GM23248 (cell line): ENCODE measurements around the gene SV2B. TPM values are rescaled to one million over a fixed set of nuclear protein-coding genes. Genes with fewer than 3 reads are reported as not detected.

Source experiments
- DNase-seq: peaks from one replicate; pipeline ENCODE4 v3.0.0-alpha.2; 2015
- H2AFZ ChIP-seq: fragments of 200-600 bp; sonication (generic); 2 replicates; pipeline ENCODE4 v1.6.1; 2016; ENCODE audit warnings: antibody characterized with exemption
- H3F3A ChIP-seq: fragments of 200-600 bp; sonication (generic); 2 replicates; pipeline ENCODE4 v1.6.1; 2016; ENCODE audit warnings: mild to moderate bottlenecking, antibody characterized with exemption, mixed run types; ENCODE audit not compliant: insufficient read depth
- H3K27ac ChIP-seq: fragments of 200-600 bp; sonication (generic); 2 replicates; pipeline ENCODE4 v1.5.1; 2016; ENCODE audit warnings: mild to moderate bottlenecking
- H3K27me3 ChIP-seq: fragments of 200-600 bp; sonication (generic); replicated peaks from 2 replicates; pipeline ENCODE4 v1.6.1; 2016; ENCODE audit warnings: mild to moderate bottlenecking; ENCODE audit not compliant: insufficient read depth
- H3K36me3 ChIP-seq: fragments of 200-600 bp; sonication (generic); 2 replicates; pipeline ENCODE4 v1.6.1; 2016; ENCODE audit warnings: low read depth, mild to moderate bottlenecking
- H3K4me1 ChIP-seq: fragments of 200-600 bp; sonication (generic); 2 replicates; pipeline ENCODE4 v1.6.1; 2016; ENCODE audit warnings: mild to moderate bottlenecking; ENCODE audit not compliant: insufficient read depth
- H3K4me2 ChIP-seq: fragments of 200-600 bp; sonication (generic); one replicate; pipeline ENCODE4 v1.6.1; 2016; ENCODE audit warnings: mild to moderate bottlenecking; ENCODE audit not compliant: unreplicated experiment
- H3K4me3 ChIP-seq: fragments of 200-600 bp; sonication (generic); 2 replicates; pipeline ENCODE4 v1.5.1; 2016; ENCODE audit warnings: mild to moderate bottlenecking
- H3K79me2 ChIP-seq: fragments of 200-600 bp; sonication (generic); 2 replicates; pipeline ENCODE4 v1.6.1; 2016; ENCODE audit warnings: mild to moderate bottlenecking; ENCODE audit not compliant: insufficient read depth
- H3K9ac ChIP-seq: fragments of 200-600 bp; sonication (generic); 2 replicates; pipeline ENCODE4 v1.6.1; 2016; ENCODE audit warnings: mild to moderate bottlenecking
- H3K9me2 ChIP-seq: fragments of 200-600 bp; sonication (generic); 2 replicates; pipeline ENCODE4 v1.6.1; 2016; ENCODE audit warnings: mixed run types, mild to moderate bottlenecking, moderate library complexity; ENCODE audit not compliant: insufficient read depth
- H3K9me3 ChIP-seq: fragments of 200-600 bp; sonication (generic); one replicate; pipeline ENCODE4 v1.6.1; 2017; ENCODE audit warnings: low read depth
- H4K20me1 ChIP-seq: fragments of 200-600 bp; sonication (generic); 2 replicates; pipeline ENCODE4 v1.6.0; 2016; ENCODE audit not compliant: insufficient read depth
- EZH2 ChIP-seq: fragments of 200-600 bp; sonication (generic); IDR thresholded peaks from 2 replicates; pipeline ENCODE4 v1.6.1; 2018; ENCODE audit warnings: antibody characterized with exemption, mild to moderate bottlenecking; ENCODE audit not compliant: insufficient read depth, poor library complexity, severe bottlenecking
- EZH2phosphoT487 ChIP-seq: fragments of 200-600 bp; sonication (generic); IDR thresholded peaks from 2 replicates; pipeline ENCODE4 v1.6.1; 2018; ENCODE audit warnings: antibody characterized with exemption, moderate library complexity, mild to moderate bottlenecking, low read depth; ENCODE audit not compliant: insufficient read depth
- WGBS, 2 experiments: methylation state at CpG; one replicate each; pipeline ENCODE4 v1.1.6; 2015 to 2017; ENCODE audit warnings: low lambda C conversion rate in 2 of 2, low coverage in 1 of 2; ENCODE audit errors: missing lambda C conversion rate in 2 of 2; 5-methylcytosine and 5-hydroxymethylcytosine counted together
- in situ Hi-C: fragments of 300-500 bp; cut with MboI; formaldehyde crosslinking; loops from 2 replicates; pipeline ENCODE4 v1.15.0; 2020
- polyA plus RNA-seq: library from polyadenylated mRNA; unstranded; fragments of >200 nt; fragmentation: Nextera tagmentation; extraction: Ambion mirVana; gene quantifications from 2 replicates; pipeline ENCODE4 v1.2.1, GENCODE V29; 2016
- total RNA-seq: library from RNA; depleted of rRNA; stranded (reverse); fragments of >200 nt; shearing (Covaris generic); gene quantifications from 2 replicates; pipeline ENCODE4 v1.2.3, GENCODE V29; 2014

The SV2B gene
- total and polyA plus RNA-seq, 2 experiments from 2014 or later: not detected

DNA sequence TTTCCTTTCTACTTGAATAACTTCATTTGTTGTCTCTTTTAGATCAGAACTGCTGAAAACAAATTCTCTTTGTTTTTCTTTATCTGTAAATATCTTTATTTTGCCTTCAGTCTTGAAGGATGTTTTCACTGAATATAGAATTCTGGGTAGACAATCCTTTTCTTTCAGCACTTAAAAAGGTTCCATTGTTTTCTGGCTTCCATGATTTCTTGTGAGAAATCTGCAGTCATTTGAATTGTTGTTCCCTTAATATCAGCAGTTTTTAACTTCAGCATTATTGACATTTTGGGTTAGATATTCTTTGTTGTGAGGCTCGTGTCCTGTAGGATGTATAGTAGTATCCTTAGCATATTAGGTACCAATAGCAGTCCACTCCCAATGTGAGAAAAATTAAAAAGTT, 65.8 kb downstream of the SV2B start:
- Histone ChIP-seq H3K9me2 (no peaks in the 10 kb centered on the region), H3K4me2 (no peak overlapping the region), H2AFZ (no peak overlapping the region), H3K4me1 (no peaks in the 10 kb centered on the region), H3K9me3 (no peaks in the 10 kb centered on the region), H4K20me1 (no peaks in the 10 kb centered on the region), H3K27ac (no peak overlapping the region), H3K36me3 (no peaks in the 10 kb centered on the region), H3K79me2 (no peaks in the 10 kb centered on the region), H3F3A (no peaks in the 10 kb centered on the region), H3K27me3 (no peaks in the 10 kb centered on the region), H3K4me3 (no peak overlapping the region), H3K9ac (no peak overlapping the region)
- TF ChIP-seq EZH2 (no peak), EZH2phosphoT487 (no peak)
- DNase-seq: peak; percentile 1
- 0 to 6% methylated on average over 1 of the region's 1 CpG for whole genome bisulfite sequencing, 2 experiments
- in situ Hi-C loops: no loop called here

DNA sequence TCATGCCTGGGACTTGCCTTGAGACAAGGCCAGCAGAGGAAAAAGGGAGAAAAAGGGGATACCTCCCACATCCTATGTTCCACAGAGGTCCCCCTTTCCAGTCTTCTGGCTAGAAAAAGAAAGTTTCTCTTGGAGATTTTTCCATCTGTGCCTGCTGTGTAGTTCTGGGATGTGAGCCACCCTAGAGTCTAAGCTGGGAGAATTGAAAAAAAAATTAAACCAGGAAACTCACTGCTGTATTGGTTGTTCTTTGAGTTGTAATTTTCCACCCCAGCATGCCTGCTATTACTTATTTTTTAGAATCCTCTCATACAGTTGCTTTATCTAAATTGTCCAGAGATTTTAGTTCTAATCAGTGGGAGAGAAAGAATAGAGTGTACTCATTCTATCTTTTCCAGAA, 68.4 kb downstream of the SV2B start:
- no peak overlapping the region for H2AFZ ChIP-seq
- in situ Hi-C loops: no loop called here
- H3K36me3 ChIP-seq: no peaks in the 10 kb centered on the region
- no peaks in the 10 kb centered on the region for H3K79me2 ChIP-seq
- no peak for DNase-seq
- H3K27ac ChIP-seq: no peak overlapping the region
- no peaks in the 10 kb centered on the region for H4K20me1 ChIP-seq
- no peak overlapping the region for H3K4me3 ChIP-seq
- H3F3A ChIP-seq: no peaks in the 10 kb centered on the region
- no peaks in the 10 kb centered on the region for H3K9me2 ChIP-seq
- H3K9ac ChIP-seq: no peak overlapping the region
- no peaks in the 10 kb centered on the region for H3K4me1 ChIP-seq
- H3K9me3 ChIP-seq: no peaks in the 10 kb centered on the region
- TF ChIP-seq EZH2 (no peak), EZH2phosphoT487 (no peak)
- no peaks in the 10 kb centered on the region for H3K27me3 ChIP-seq
- H3K4me2 ChIP-seq: no peak overlapping the region

DNA sequence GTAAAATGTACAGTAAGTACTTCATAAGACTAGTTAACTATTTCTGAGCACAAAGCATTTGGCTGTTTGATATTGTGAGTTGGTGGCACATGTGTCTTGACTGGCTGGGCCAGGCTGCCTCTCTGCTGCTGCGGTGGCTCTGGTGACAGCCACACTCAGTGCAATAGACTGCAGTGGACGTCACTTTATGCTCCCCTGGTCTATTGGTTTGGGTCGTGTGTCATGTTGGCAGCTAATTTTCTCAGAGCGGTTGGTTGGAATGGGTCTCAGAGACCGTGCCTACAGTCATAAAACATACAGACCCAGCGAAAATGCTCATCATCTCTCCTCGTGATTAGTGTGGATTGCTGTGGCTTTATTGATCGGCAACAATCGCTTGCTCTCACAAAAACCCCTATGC, 71.3 kb downstream of the SV2B start:
- no peak overlapping the region for H3K27ac ChIP-seq
- WGBS, 2 experiments: 36 to 41% methylated on average over 9 of the region's 9 CpGs
- no peaks in the 10 kb centered on the region for H3K27me3 ChIP-seq
- no peak for TF ChIP-seq EZH2
- TF ChIP-seq EZH2phosphoT487: no peak
- no peaks in the 10 kb centered on the region for H3K9me2 ChIP-seq
- H3K9me3 ChIP-seq: no peaks in the 10 kb centered on the region
- no peaks in the 10 kb centered on the region for H4K20me1 ChIP-seq
- no peaks in the 10 kb centered on the region for H3F3A ChIP-seq
- no peaks in the 10 kb centered on the region for H3K79me2 ChIP-seq
- in situ Hi-C loops: no loop called here
- no peak for DNase-seq
- no peak overlapping the region for H3K4me2 ChIP-seq
- H3K36me3 ChIP-seq: no peaks in the 10 kb centered on the region
- H2AFZ ChIP-seq: no peak overlapping the region
- H3K4me1 ChIP-seq: no peaks in the 10 kb centered on the region
- no peak overlapping the region for H3K9ac ChIP-seq
- no peak overlapping the region for H3K4me3 ChIP-seq

DNA sequence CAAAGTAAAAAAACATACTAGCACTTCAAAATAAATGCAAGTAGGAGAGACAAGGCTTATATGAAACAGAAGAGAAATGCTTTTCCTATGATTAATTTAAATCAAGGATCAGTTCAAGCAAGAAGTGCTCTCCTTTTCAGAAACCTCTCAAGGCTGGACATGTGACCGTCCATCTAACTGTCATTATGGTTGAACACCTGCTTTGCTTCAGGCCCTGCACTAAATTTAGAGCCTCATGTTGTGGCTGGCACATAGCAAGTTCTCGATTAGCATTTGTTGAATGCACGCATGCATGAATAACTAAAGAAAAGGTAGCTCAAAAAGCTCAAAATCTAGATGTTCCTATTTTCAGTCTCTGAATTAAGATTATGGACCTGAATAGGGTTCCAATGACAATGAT, 82.0 kb downstream of the SV2B start:
- Histone ChIP-seq H3K9ac (no peak overlapping the region), H3K36me3 (no peaks in the 10 kb centered on the region), H4K20me1 (no peaks in the 10 kb centered on the region), H3K4me2 (no peak overlapping the region), H3K27me3 (no peaks in the 10 kb centered on the region), H3K4me3 (no peak overlapping the region), H3K79me2 (no peaks in the 10 kb centered on the region), H3K9me2 (no peaks in the 10 kb centered on the region), H2AFZ (no peak overlapping the region), H3K4me1 (no peaks in the 10 kb centered on the region), H3K9me3 (no peaks in the 10 kb centered on the region), H3K27ac (no peak overlapping the region), H3F3A (no peaks in the 10 kb centered on the region)
- WGBS, 2 experiments: 46 to 55% methylated on average over 3 of the region's 3 CpGs
- TF ChIP-seq EZH2phosphoT487 (no peak), EZH2 (no peak)
- in situ Hi-C loops: no loop called here
- no peak for DNase-seq

DNA sequence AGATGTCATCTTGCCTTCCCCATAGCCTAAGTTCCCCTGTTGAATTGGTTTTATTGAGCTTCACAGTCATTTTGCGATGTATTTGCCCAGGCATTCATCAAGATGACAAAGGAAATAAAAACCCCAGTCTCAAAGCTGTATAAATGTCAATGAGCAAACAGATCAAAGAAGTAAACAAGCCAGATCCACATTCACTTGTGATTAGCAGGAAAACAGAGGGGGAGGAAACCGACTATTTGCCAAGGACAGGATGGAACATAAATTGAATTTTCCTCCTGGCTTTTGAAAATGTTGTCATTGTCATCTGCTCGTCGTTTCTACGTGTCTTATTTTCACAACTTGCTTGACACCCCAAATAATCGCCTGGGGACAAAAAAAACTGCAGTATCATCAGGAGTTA, 83.5 kb downstream of the SV2B start:
- H3K4me3 ChIP-seq: no peak overlapping the region
- 2% methylated on average over 6 of the region's 6 CpGs for WGBS, 2 experiments
- H3K9ac ChIP-seq: no peak overlapping the region
- no peak for TF ChIP-seq EZH2
- no peak for TF ChIP-seq EZH2phosphoT487
- DNase-seq: no peak
- H3K27me3 ChIP-seq: no peaks in the 10 kb centered on the region
- in situ Hi-C loops: no loop called here
- H3K9me2 ChIP-seq: no peaks in the 10 kb centered on the region
- no peaks in the 10 kb centered on the region for H4K20me1 ChIP-seq
- H3K27ac ChIP-seq: no peak overlapping the region
- no peaks in the 10 kb centered on the region for H3K79me2 ChIP-seq
- H2AFZ ChIP-seq: no peak overlapping the region
- no peaks in the 10 kb centered on the region for H3F3A ChIP-seq
- H3K9me3 ChIP-seq: no peaks in the 10 kb centered on the region
- no peak overlapping the region for H3K4me2 ChIP-seq
- H3K4me1 ChIP-seq: no peaks in the 10 kb centered on the region
- no peaks in the 10 kb centered on the region for H3K36me3 ChIP-seq
